ENCODE data around the gene CRY2.

The CRY2 gene

DNA sequence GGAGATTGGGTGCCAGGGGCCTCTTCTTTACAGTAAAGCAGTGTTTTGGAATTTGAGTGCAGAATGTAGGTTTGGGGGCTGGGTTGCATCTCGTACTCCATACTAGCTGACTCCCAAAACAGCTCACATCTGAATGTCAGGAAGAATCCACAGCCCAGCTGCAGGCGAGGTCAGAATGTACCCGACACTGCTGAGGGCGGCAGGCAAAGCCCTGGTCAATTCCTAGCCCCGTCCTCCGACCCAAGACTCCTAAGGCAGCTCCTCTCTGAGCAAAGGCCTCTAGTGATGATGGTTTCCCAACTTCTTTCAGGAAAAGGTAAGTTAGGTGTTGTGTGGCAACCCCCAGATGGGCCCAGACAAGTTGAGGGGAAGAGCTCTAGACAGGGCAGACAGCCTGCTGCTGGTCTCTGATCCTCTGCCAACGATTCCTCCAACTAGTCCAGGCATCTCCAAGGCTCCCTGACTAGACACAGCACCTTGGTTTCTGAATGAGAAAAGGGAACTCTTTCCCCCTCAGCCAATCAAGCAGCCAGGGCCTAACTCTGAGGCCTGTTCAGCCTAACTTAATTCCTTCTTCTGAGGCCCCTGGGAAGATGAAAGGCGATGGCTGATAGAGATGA, 83.8 kb downstream of the CRY2 start:
- no peak for DNase-seq (ENCODE audit: low read depth in 2 of 2)

DNA sequence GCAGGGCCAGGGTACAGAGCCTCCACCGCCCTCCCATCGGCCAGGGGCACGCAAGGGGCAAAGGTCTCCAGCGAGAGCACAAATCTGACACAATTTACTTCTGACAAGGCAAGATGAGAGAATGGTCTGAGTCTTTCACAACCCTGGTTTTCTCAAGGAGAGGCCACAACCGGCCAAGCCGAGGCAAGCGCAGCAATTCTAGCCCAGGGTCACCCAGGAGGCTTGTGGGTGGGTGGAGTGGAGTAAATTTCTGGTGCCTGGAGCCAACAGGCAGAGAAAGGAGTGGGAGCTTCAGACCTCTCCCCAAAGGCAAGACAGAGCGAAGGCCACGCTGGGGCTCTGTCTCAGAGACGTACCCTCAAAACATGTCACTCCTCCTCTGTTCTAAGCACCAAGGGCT, 84.5 kb downstream of the CRY2 start:
- DNase-seq (ENCODE audit: low read depth in 2 of 2) = no peak

DNA sequence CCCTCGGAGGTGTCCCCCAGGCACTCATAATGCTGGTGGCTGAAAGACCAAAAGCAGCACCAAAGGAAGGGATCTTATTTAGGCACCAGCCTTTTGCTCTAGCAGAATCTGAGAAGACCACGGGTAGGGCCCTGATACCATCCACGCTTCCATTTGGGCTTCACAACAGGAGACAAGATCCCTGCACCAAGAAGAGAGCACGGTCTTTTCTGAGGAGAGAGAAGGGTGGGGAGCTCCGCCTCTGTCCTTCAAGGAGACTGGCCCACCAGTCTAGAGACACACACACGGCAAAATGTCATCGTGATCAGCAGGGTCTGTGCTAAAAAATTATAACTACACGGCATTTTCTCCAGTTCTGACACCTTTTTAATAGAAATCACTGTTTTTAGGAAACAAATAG, 84.9 kb downstream of the CRY2 start:
- no peak for DNase-seq (ENCODE audit: low read depth in 2 of 2)

Measured in stimulated activated CD4-positive, alpha-beta T cell treated with anti-CD3 and anti-CD28 coated beads, Interleukin-4, amount 100 ng/mL, for 48 hours (primary cell).